ENCODE measurements around the gene CAPRIN1.

The CAPRIN1 gene

GRCh38 chr11:34051349-34052035 is at the start of gene CAPRIN1:
CAPRIN1 (plus strand) TSS chr11:34051731; CDS start chr11:34052421, 690 bp downstream.
- peak; percentile 83 for DNase-seq (ENCODE audit: low spot score)

- no peak for DNase-seq (ENCODE audit: low spot score)
These were observed 49.1 kb upstream of the CAPRIN1 start for GRCh38 chr11:34002420-34002819.

- no peak for DNase-seq (ENCODE audit: low spot score)
These were observed 47.3 kb upstream of the CAPRIN1 start for GRCh38 chr11:34004236-34004635.

- DNase-seq (ENCODE audit: low spot score) = no peak
These were observed 44.7 kb upstream of the CAPRIN1 start for GRCh38 chr11:34006876-34007275.

GRCh38 chr11:34012734-34013133 is 38.8 kb upstream of the CAPRIN1 start:
- DNase-seq (ENCODE audit: low spot score) = no peak

- no peak for DNase-seq (ENCODE audit: low spot score)
These were observed 37.5 kb upstream of the CAPRIN1 start for GRCh38 chr11:34013898-34014571.

- no peak for DNase-seq (ENCODE audit: low spot score)
These were observed 29.4 kb upstream of the CAPRIN1 start for GRCh38 chr11:34021977-34022735.

GRCh38 chr11:34026432-34026831 is 25.1 kb upstream of the CAPRIN1 start:
- DNase-seq (ENCODE audit: low spot score) = no peak

GRCh38 chr11:34027516-34028408 is 23.8 kb upstream of the CAPRIN1 start:
- no peak for DNase-seq (ENCODE audit: low spot score)

GRCh38 chr11:34028425-34028824 is 23.1 kb upstream of the CAPRIN1 start:
- DNase-seq (ENCODE audit: low spot score) = no peak

GRCh38 chr11:34029176-34029575 is 22.4 kb upstream of the CAPRIN1 start:
- no peak for DNase-seq (ENCODE audit: low spot score)

GRCh38 chr11:34030382-34030781 is 21.1 kb upstream of the CAPRIN1 start:
- DNase-seq (ENCODE audit: low spot score) = no peak

- DNase-seq (ENCODE audit: low spot score) = no peak
These were observed 18.1 kb upstream of the CAPRIN1 start for GRCh38 chr11:34033399-34033798.

GRCh38 chr11:34034053-34034452 is 17.5 kb upstream of the CAPRIN1 start:
- DNase-seq (ENCODE audit: low spot score) = no peak

- DNase-seq (ENCODE audit: low spot score) = no peak
These were observed 15.1 kb upstream of the CAPRIN1 start for GRCh38 chr11:34036456-34036855.

- DNase-seq (ENCODE audit: low spot score) = no peak
These were observed 14.5 kb upstream of the CAPRIN1 start for GRCh38 chr11:34037016-34037415.

- no peak for DNase-seq (ENCODE audit: low spot score)
These were observed 11.0 kb upstream of the CAPRIN1 start for GRCh38 chr11:34040571-34040970.

GRCh38 chr11:34044664-34045485 is 6.7 kb upstream of the CAPRIN1 start:
- DNase-seq (ENCODE audit: low spot score) = no peak

- no peak for DNase-seq (ENCODE audit: low spot score)
These were observed 2.5 kb upstream of the CAPRIN1 start for GRCh38 chr11:34049028-34049427.

GRCh38 chr11:34050581-34051348 is 766 bp upstream of the CAPRIN1 start:
- DNase-seq (ENCODE audit: low spot score) = no peak
